D721Med (cell line): ENCODE results near the gene SLX4IP.

ENCODE experiments used
- DNase-seq: peaks from one replicate; pipeline ENCODE4 v3.0.0; 2011; ENCODE audit warnings: low spot score; ENCODE audit not compliant: insufficient read length
- FAIRE-seq: peaks from 2 replicates; lab custom pipeline; 2011; peaks lifted over from hg19 to GRCh38; lab: Jason Lieb, UNC
- TF ChIP-seq, protein P1 (sequence below): IDR thresholded peaks from 2 replicates; pipeline ENCODE4 v1.5.1; 2012; ENCODE audit warnings: mild to moderate bottlenecking, control low read depth; ENCODE audit not compliant: insufficient read depth; ENCODE audit errors: missing control alignments

The SLX4IP gene

DNA sequence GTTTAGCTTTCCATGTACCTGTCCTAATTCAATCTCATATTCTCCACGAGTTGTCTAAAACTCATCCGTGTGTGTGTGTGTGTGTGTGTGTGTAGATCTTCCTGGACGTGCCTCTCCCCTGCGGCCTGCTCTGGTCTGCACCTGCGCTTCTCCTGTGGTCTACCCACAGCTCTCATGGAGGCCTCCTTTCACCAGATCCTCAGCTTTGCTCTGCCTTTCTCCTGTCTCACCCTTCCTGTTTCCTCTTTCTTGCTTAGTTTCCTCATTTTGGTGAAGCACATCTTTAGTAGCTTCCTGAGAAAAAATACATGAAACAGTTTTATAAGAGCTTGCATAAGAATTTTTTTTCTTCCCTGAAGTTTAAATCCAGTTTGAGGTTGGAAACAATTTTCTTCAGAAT, 18.1 kb downstream of the SLX4IP start:
- no peak for FAIRE-seq
- TF ChIP-seq, protein P1, sequence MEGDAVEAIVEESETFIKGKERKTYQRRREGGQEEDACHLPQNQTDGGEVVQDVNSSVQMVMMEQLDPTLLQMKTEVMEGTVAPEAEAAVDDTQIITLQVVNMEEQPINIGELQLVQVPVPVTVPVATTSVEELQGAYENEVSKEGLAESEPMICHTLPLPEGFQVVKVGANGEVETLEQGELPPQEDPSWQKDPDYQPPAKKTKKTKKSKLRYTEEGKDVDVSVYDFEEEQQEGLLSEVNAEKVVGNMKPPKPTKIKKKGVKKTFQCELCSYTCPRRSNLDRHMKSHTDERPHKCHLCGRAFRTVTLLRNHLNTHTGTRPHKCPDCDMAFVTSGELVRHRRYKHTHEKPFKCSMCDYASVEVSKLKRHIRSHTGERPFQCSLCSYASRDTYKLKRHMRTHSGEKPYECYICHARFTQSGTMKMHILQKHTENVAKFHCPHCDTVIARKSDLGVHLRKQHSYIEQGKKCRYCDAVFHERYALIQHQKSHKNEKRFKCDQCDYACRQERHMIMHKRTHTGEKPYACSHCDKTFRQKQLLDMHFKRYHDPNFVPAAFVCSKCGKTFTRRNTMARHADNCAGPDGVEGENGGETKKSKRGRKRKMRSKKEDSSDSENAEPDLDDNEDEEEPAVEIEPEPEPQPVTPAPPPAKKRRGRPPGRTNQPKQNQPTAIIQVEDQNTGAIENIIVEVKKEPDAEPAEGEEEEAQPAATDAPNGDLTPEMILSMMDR = no peak
- no peak for DNase-seq

DNA sequence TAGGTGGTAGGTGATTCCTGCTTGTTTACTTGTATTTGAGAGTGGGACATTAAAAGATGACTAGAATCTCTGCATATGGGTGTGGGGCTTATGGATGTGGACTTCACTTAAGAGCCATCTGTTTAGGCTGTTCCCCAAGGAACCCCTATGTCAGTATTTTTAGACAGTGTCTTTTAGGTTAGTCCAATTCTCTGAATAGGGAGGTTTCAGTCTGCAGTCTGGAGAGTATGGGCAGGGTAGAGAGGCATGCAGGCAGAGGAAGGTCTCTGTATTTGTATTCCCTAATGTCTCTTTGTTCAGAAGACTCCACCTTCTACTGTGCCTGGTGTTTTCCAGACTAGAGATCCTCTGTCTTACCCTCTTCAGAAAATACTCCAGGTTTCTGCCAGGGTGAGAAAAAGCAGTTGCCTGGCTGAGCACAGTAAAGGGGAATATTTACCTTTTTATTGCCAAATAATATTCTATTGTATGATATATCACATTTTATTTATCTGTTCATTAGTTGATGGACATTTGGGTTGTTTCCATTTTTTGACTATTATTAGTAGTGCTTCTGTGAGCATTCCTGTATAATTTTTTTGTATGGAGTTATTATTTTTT, 19.1 kb downstream of the SLX4IP start:
- TF ChIP-seq, protein P1 = no peak
- FAIRE-seq = no peak

DNA sequence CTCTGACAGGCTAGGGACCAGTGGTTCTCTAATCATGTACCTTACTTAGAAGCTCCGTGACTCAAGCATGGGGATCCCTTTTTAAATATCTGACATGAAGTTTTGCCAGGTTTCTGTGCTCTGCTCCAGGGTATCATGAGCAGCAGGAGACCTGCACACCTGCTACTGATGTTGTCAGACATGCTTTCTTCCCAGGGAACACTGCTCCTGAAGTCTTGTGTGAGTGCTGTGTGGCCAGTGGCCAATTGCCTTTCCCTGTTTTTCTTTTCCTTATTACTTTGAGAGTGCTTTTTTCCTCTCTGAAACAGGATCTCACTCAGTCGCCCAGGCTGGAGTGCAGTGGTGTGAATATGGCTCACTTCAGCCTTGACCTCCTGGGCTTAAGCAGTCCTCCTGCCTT, 26.4 kb downstream of the SLX4IP start:
- DNase-seq (no peak), FAIRE-seq (no peak)
- TF ChIP-seq, protein P1 = no peak

More for the DNA sequence above, 19.1 kb downstream of the SLX4IP start:
- DNase-seq = no peak

DNA sequence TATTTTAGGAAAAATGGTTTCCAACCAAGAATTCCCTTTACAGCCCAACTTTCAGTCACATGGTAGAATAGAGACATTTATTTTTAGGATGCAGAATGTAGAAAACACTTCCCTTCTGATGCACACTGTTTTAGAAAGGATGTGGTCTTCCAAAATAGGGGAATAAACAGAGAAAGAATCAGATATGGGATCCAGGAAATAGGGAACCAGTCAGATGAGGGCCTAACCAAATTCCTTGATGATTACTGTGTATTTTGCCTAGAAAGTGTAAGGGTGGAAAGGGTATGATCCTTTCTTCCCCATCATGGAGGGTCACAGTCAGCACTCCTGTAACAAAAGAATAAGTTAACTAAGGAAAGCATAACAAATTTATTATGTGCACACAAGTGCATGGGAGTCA, 27.4 kb downstream of the SLX4IP start:
- DNase-seq (no peak), FAIRE-seq (no peak)
- TF ChIP-seq, protein P1 = no peak

DNA sequence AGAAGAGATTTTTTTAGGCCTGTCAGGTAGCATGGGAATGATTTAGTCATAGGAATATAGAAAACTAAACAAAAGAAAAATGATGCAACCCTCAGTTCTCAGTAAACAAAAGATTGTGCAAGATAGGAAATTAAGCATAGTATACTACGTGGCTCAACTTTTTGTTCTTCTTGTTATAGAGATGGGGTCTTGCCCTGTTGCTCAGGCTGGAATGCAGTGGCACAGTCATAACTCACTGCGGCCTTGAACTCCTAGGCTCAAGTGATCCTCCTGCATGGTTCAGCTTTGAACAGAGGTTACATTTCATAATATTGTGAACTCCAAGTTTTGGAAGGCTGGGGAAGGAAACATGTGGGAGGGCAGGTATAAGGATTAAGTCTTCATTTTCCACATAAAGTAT, 28.5 kb downstream of the SLX4IP start:
- FAIRE-seq (no peak), DNase-seq (no peak)
- TF ChIP-seq, protein P1 = no peak

DNA sequence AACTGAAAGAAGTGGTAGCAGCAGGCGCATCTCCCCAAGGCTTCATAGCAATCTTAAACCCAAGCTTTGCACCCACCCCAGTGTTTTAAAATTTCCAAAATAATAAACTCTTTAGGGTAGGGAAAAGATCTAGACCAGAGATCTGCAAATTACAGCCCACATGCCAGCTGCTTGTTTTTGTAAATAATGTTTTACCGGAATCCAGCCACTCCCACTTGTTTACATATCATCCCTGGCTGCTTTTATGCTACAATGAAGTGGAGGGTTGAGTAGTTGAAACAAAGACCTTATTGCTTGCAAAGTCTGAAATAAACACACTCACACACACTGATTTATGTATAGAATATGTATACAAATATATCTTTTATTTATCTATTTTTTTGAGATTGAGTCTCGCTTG, 30.0 kb downstream of the SLX4IP start:
- DNase-seq = no peak
- TF ChIP-seq, protein P1 = no peak
- no peak for FAIRE-seq

DNA sequence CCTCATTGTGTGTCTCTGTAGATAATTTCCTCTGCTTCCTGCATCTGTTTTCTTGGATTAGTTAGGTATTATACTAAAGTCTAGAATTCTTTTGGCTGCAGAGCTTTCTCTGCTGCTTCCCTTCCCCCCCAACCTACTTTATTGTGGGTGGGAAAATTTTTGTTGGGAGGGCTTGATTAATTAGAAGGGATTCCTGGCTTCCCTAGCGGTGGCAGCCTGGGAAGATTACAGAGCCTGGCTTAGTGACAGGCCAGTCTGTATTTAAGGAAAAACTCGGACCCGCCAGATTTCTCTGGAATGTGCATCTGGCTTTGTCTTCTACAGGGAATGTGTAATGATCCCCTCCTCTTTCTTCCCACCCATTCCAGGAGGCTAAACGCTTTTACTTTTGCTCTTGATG, 31.2 kb downstream of the SLX4IP start:
- DNase-seq (no peak), FAIRE-seq (no peak)
- TF ChIP-seq, protein P1 = no peak
